Neural cell (in vitro differentiated cells): ENCODE data around the gene MED15. TPM values are rescaled to one million over a fixed set of nuclear protein-coding genes. Genes with fewer than 3 reads are reported as not detected.

ENCODE experiments used
- H2AFZ ChIP-seq: fragments of 200-600, 300-800 bp; sonication (generic), shearing (Covaris generic); 2 replicates; pipeline ENCODE4 v1.6.0; 2014; ENCODE audit warnings: low read depth, mild to moderate bottlenecking, antibody characterized with exemption, low read length, moderate library complexity
- H3F3A ChIP-seq: fragments of 200-600 bp; shearing (Covaris generic); 2 replicates; pipeline ENCODE4 v1.6.1; 2016; ENCODE audit warnings: mild to moderate bottlenecking, moderate library complexity, mixed read lengths, antibody characterized with exemption, low read length; ENCODE audit not compliant: insufficient read depth, poor library complexity, severe bottlenecking
- H3K27ac ChIP-seq: fragments of 200-600, 300-800 bp; sonication (generic), shearing (Covaris generic); 2 replicates; pipeline ENCODE4 v1.5.1; 2014; ENCODE audit warnings: mild to moderate bottlenecking, low read length, moderate library complexity
- H3K27me3 ChIP-seq: fragments of 300-800, 200-600 bp; sonication (generic), shearing (Covaris generic); 2 replicates; pipeline ENCODE4 v1.6.0; 2014; ENCODE audit warnings: mild to moderate bottlenecking, low read depth, low read length, moderate library complexity; ENCODE audit not compliant: insufficient read depth
- H3K36me3 ChIP-seq: fragments of 300-800, 200-600 bp; sonication (generic), shearing (Covaris generic); 2 replicates; pipeline ENCODE4 v1.5.1; 2014; ENCODE audit warnings: mild to moderate bottlenecking, antibody characterized with exemption, low read length, moderate library complexity; ENCODE audit not compliant: insufficient read depth
- H3K4me2 ChIP-seq: fragments of 300-800, 200-600 bp; sonication (generic), shearing (Covaris generic); 2 replicates; pipeline ENCODE4 v1.6.0; 2014; ENCODE audit warnings: mild to moderate bottlenecking, low read length
- H3K4me3 ChIP-seq: fragments of 300-800, 200-600 bp; sonication (generic), shearing (Covaris generic); 2 replicates; pipeline ENCODE4 v1.5.1; 2014; ENCODE audit warnings: mild to moderate bottlenecking, low read length, moderate library complexity
- H3K79me2 ChIP-seq: fragments of 200-600 bp; shearing (Covaris generic); replicated peaks from 2 replicates; pipeline ENCODE4 v1.6.0; 2014; ENCODE audit warnings: mild to moderate bottlenecking, low read length, moderate library complexity; ENCODE audit not compliant: insufficient read depth
- H3K9ac ChIP-seq: fragments of 300-800, 200-600 bp; sonication (generic), shearing (Covaris generic); 2 replicates; pipeline ENCODE4 v1.6.1; 2016; ENCODE audit warnings: mild to moderate bottlenecking, low read length, mixed read lengths
- H3K9me2 ChIP-seq: fragments of 200-600 bp; shearing (Covaris generic); 2 replicates; pipeline ENCODE4 v1.6.1; 2016; ENCODE audit warnings: mild to moderate bottlenecking, low read length, mixed read lengths; ENCODE audit not compliant: insufficient read depth
- H3K9me3 ChIP-seq: fragments of 200-600, 300-800 bp; sonication (generic), shearing (Covaris generic); 2 replicates; pipeline ENCODE4 v1.6.1; 2016; ENCODE audit warnings: mild to moderate bottlenecking, mixed run types, low read length, moderate library complexity, mixed read lengths
- H4K20me1 ChIP-seq: fragments of 200-600 bp; shearing (Covaris generic); 2 replicates; pipeline ENCODE4 v1.6.1; 2016; ENCODE audit warnings: mild to moderate bottlenecking, mixed run types; ENCODE audit not compliant: insufficient read depth
- CTCF ChIP-seq: fragments of 450-650 bp; IDR thresholded peaks from 2 replicates; pipeline ENCODE4 v1.5.1; 2014; ENCODE audit warnings: antibody characterized with exemption, mild to moderate bottlenecking, moderate library complexity; ENCODE audit not compliant: poor library complexity, severe bottlenecking
- EP300 ChIP-seq: fragments of 450-650 bp; conservative IDR thresholded peaks from 2 replicates; pipeline ENCODE4 v1.6.1; 2014; ENCODE audit warnings: antibody characterized with exemption, mild to moderate bottlenecking, moderate library complexity; ENCODE audit not compliant: poor library complexity, severe bottlenecking
- EZH2 ChIP-seq: fragments of 200-600, 300-800 bp; shearing (Covaris generic), sonication (generic); IDR thresholded peaks from 2 replicates; pipeline ENCODE4 v1.6.1; 2014; ENCODE audit warnings: antibody characterized with exemption, low read length, borderline replicate concordance, mild to moderate bottlenecking; ENCODE audit not compliant: insufficient read depth, poor library complexity, severe bottlenecking
- MXI1 ChIP-seq: fragments of 450-650 bp; conservative IDR thresholded peaks from 2 replicates; pipeline ENCODE4 v1.6.1; 2014; ENCODE audit warnings: antibody characterized with exemption, mild to moderate bottlenecking; ENCODE audit not compliant: poor library complexity, severe bottlenecking
- POLR2AphosphoS5 ChIP-seq: IDR thresholded peaks from 2 replicates; pipeline ENCODE4 v1.6.1; 2012
- RAD21 ChIP-seq: fragments of 450-650 bp; conservative IDR thresholded peaks from 2 replicates; pipeline ENCODE4 v1.6.1; 2014; ENCODE audit warnings: antibody characterized with exemption, mild to moderate bottlenecking, moderate library complexity
- REST ChIP-seq: IDR thresholded peaks from 2 replicates; pipeline ENCODE4 v1.6.1; 2012; ENCODE audit warnings: borderline replicate concordance
- SMC3 ChIP-seq: fragments of 450-650 bp; conservative IDR thresholded peaks from 2 replicates; pipeline ENCODE4 v1.6.1; 2014; ENCODE audit warnings: antibody characterized with exemption, mild to moderate bottlenecking, moderate library complexity; ENCODE audit not compliant: poor library complexity
- TAF1 ChIP-seq: IDR thresholded peaks from 2 replicates; pipeline ENCODE4 v1.6.1; 2012; ENCODE audit warnings: low read depth
- polyA plus RNA-seq: library from polyadenylated mRNA; depleted of rRNA; stranded (reverse); fragments of >200 nt; gene quantifications from 2 replicates; pipeline ENCODE4 v1.2.3, GENCODE V29; 2014

The MED15 gene
- polyA plus RNA-seq, 1 donor from 2014 or later: 13.2 TPM

DNA sequence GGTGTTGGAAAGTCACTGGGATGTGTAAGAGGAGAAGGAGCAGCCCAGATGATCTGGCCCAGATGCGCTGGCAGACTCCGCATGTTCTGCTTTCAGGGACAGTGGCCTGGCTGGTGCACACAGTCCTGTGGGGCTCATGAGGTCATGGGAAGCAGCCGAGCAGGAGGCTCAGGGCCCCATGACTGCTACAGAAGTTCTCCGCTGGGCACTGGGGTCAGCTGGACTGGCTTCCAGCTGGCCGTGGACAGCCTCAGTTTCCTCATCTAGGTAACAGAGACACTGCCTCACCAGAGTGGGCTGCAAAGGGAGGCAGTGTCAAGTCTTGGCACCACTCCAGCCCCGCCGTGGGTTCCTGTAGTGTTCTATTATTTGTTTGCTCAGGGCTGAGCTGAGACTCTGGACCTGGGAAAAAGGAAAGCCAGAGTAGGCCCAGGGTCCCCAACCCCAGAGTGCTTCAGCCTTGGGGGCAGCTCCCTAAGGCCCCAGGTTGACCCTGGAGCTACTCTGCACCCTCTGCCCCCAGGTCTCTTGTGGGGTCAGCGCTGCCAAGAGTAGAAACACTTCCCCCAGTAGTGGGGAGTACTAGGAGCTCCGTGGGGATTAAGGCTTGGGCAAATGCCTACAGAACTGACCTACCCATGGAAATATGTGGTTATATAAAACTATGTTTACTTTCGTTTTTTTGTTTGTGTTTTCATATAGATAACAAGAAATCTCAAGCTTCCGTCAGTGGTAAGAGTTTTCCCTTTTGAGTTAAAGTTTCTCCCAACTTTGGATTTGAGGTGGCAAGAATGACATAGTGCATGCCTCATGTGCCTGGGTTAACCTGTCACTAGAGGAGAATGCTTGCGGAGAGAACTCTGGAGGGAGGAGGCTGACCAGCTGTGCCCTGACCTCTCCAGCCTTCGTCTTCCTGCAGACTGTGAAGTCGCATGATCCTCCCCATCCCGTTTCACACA, 45.3 kb downstream of the MED15 start:
- Histone ChIP-seq H3K27ac (no peak overlapping the region), H2AFZ (no peak overlapping the region), H3K79me2 (no peaks in the 10 kb centered on the region), H3K4me2 (no peak overlapping the region), H3K9me2 (no peaks in the 10 kb centered on the region), H4K20me1 (no peaks in the 10 kb centered on the region), H3K9ac (no peak overlapping the region), H3K4me3 (no peak overlapping the region), H3K9me3 (no peaks in the 10 kb centered on the region), H3K27me3 (no peaks in the 10 kb centered on the region), H3K36me3 (no peaks in the 10 kb centered on the region), H3F3A (no peaks in the 10 kb centered on the region)
- TF ChIP-seq EZH2 (no peak), MXI1 (no peak), CTCF (no peak)

- no peak overlapping the region for H3K27ac ChIP-seq
- no peak for TF ChIP-seq RAD21
- TF ChIP-seq MXI1: no peak
- TF ChIP-seq SMC3: no peak
- TF ChIP-seq EZH2: no peak
- no peak for TF ChIP-seq POLR2AphosphoS5
- TF ChIP-seq REST: no peak
- no peak for TF ChIP-seq TAF1
- TF ChIP-seq EP300: no peak
- no peak for TF ChIP-seq CTCF
- no peak overlapping the region for H3K9ac ChIP-seq
- H3K36me3 ChIP-seq: no peaks in the 10 kb centered on the region
- no peaks in the 10 kb centered on the region for H3K79me2 ChIP-seq
- no peaks in the 10 kb centered on the region for H3F3A ChIP-seq
- no peak overlapping the region for H2AFZ ChIP-seq
- H4K20me1 ChIP-seq: no peaks in the 10 kb centered on the region
- H3K9me2 ChIP-seq: no peaks in the 10 kb centered on the region
- no peaks in the 10 kb centered on the region for H3K27me3 ChIP-seq
- H3K9me3 ChIP-seq: peaks cover 8% of the 10 kb centered on the region
- H3K4me3 ChIP-seq: no peak overlapping the region
- H3K4me2 ChIP-seq: no peak overlapping the region
Observed at GRCh38 chr22:20553947-20554741, 46.7 kb downstream of the MED15 start.
